DND-41 (cell line): ENCODE measurements around the gene OTUD5.

Experiments
- EZH2 ChIP-seq: IDR thresholded peaks from 3 replicates; pipeline ENCODE4 v1.6.1; 2012; ENCODE audit warnings: borderline replicate concordance, low read depth, mild to moderate bottlenecking, moderate library complexity, low read length, inconsistent platforms; ENCODE audit not compliant: severe bottlenecking
- TF ChIP-seq, protein P1 (sequence below): IDR thresholded peaks from 2 replicates; pipeline ENCODE4 v1.5.1; 2012; ENCODE audit warnings: borderline replicate concordance, low read length, moderate library complexity, mild to moderate bottlenecking; ENCODE audit not compliant: poor library complexity, severe bottlenecking; ENCODE audit errors: extremely low read depth

DNA sequence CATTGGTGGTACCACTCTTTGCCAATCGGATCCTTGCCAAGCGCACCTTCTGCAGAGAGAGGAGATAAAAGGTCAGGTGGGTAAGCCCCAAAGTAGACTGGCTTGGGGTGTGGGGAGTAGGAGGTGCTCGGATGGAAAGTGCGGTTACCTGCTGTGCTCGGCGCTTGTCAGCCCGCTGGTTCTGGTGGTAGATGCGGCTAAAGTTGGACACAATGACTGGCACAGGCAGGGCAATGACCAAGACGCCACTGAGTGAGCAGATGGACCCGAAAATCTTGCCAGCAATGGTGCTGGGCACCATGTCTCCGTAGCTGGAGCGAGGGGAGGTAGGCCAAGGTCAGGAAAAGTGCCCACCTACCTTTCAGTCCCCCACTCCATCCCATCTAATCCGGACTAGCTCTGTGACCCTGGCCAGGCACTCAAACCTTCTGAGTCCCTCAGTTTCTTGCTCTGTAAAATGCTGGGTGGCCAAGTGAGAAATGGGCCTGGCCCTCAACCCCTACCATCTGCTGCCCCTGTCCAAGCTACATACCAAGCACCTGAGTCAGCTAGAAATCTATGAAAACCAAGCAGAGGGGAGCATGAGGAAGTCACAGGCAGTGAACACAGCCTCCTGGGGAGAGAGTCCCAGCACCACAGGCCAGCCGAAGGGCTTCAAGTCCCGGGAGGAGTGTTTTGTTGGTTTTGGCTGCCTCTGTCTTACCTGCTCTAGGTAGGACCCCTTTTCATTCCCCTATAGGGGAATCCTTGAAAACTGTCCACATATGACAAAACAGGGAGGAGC is 9.6 kb upstream of the OTUD5 start:
- no peak for TF ChIP-seq EZH2
- TF ChIP-seq, protein P1, sequence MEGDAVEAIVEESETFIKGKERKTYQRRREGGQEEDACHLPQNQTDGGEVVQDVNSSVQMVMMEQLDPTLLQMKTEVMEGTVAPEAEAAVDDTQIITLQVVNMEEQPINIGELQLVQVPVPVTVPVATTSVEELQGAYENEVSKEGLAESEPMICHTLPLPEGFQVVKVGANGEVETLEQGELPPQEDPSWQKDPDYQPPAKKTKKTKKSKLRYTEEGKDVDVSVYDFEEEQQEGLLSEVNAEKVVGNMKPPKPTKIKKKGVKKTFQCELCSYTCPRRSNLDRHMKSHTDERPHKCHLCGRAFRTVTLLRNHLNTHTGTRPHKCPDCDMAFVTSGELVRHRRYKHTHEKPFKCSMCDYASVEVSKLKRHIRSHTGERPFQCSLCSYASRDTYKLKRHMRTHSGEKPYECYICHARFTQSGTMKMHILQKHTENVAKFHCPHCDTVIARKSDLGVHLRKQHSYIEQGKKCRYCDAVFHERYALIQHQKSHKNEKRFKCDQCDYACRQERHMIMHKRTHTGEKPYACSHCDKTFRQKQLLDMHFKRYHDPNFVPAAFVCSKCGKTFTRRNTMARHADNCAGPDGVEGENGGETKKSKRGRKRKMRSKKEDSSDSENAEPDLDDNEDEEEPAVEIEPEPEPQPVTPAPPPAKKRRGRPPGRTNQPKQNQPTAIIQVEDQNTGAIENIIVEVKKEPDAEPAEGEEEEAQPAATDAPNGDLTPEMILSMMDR = no peak
